ENCODE data around the gene LPIN2.

DNA sequence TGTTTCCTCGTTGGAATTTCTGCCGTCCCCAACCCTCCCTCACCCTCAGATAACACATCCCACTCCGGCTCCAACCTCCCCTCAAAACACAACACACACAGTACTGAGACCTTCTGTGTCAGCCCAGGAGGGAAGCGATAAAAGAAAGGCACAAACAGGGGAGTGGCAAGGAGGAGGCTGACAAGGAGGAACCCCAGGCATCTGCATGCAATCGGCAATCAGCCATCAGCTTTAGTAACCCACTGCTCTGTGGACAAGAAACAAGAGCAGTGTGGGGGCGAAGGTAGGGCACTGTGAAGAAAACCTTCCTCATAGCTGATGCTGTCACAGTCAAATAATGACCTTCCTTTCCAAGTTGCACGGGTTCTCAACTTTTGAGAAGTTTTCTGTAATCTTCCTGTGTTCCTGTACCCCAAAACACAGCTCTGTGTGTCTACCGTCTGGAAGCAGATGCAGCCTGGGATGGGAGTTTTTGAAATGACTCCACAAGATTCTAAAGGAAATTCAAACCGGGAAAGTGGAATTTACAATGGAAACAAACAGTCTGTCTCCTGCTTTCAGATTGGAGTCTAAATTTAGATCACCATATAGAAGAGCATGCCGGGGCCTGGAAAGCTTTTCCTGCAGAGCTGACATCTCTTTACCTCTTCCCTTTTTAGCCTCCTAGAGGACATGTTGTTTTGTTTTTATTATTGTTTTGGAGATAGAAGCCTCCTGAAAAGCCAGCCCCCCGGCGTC, 16.4 kb upstream of the LPIN2 start:
- TF ChIP-seq POLR2A (IDR thresholded peaks at IDR 0.05; ENCODE audit: insufficient read depth in 1 of 2, low read depth in 2 of 2, low read length in 2 of 2): no peak
- TF ChIP-seq EZH2 (conservative IDR thresholded peaks at IDR 0.05; ENCODE audit: low read depth, low read length): no peak
- TF ChIP-seq CEBPB (IDR thresholded peaks at IDR 0.05; ENCODE audit: borderline replicate concordance, low read depth, low read length): no peak
- TF ChIP-seq RFX5 (IDR thresholded peaks at IDR 0.05; ENCODE audit: low read depth, low read length): no peak
- TF ChIP-seq, protein P1, sequence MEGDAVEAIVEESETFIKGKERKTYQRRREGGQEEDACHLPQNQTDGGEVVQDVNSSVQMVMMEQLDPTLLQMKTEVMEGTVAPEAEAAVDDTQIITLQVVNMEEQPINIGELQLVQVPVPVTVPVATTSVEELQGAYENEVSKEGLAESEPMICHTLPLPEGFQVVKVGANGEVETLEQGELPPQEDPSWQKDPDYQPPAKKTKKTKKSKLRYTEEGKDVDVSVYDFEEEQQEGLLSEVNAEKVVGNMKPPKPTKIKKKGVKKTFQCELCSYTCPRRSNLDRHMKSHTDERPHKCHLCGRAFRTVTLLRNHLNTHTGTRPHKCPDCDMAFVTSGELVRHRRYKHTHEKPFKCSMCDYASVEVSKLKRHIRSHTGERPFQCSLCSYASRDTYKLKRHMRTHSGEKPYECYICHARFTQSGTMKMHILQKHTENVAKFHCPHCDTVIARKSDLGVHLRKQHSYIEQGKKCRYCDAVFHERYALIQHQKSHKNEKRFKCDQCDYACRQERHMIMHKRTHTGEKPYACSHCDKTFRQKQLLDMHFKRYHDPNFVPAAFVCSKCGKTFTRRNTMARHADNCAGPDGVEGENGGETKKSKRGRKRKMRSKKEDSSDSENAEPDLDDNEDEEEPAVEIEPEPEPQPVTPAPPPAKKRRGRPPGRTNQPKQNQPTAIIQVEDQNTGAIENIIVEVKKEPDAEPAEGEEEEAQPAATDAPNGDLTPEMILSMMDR (CRISPR knock-in tag; IDR thresholded peaks at IDR 0.05): no peak
- TF ChIP-seq ZNF550 (CRISPR knock-in tag; IDR thresholded peaks at IDR 0.05; ENCODE audit: borderline replicate concordance): no peak
- TF ChIP-seq ARNT (IDR thresholded peaks at IDR 0.05): no peak
- TF ChIP-seq HDAC1 (CRISPR knock-in tag; IDR thresholded peaks at IDR 0.05): no peak

Measured in HepG2 (cell line).